HepG2 (cell line): ENCODE data around the gene TSSK3.

Experiments
- ATF7 ChIP-seq, 2 experiments: fragments of 450-650 bp in 1 of 2; sonication (generic) in 1 of 2; formaldehyde crosslinking in 1 of 2; IDR thresholded peaks; 2 replicates each; pipeline versions ENCODE4 v1.4.0 to v1.6.1; 2016 to 2020; ENCODE audit warnings: antibody characterized with exemption in 1 of 2, mild to moderate bottlenecking in 1 of 2, missing genetic modification reagents in 1 of 2
- BRF2 ChIP-seq: sonication (generic); formaldehyde crosslinking; IDR thresholded peaks from 2 replicates; pipeline ENCODE4 v1.8.1; 2022; ENCODE audit warnings: mild to moderate bottlenecking, missing genetic modification reagents
- CBFB ChIP-seq: sonication (generic); formaldehyde crosslinking; IDR thresholded peaks from 2 replicates; pipeline ENCODE4 v1.4.0; 2020; ENCODE audit warnings: missing genetic modification reagents
- CREB1 ChIP-seq, 2 experiments: fragments of 450-650 bp in 1 of 2; IDR thresholded peaks; 2 replicates each; pipeline ENCODE4 v1.6.1; 2016 to 2017; ENCODE audit warnings: control low read depth in 1 of 2, mild to moderate bottlenecking in 1 of 2, missing compliant biosample characterization in 1 of 2, missing genetic modification characterization in 1 of 2
- CTCF ChIP-seq: sonication (generic); formaldehyde crosslinking; IDR thresholded peaks from 2 replicates; pipeline ENCODE4 v1.5.0; 2020; ENCODE audit warnings: mild to moderate bottlenecking, missing genetic modification reagents, moderate library complexity
- ELF1 ChIP-seq: sonication (generic); formaldehyde crosslinking; IDR thresholded peaks from 2 replicates; pipeline ENCODE4 v1.4.0; 2020; ENCODE audit warnings: missing genetic modification reagents
- FLYWCH1 ChIP-seq: sonication (generic); formaldehyde crosslinking; IDR thresholded peaks from 2 replicates; pipeline ENCODE4 v1.8.1; 2023; ENCODE audit warnings: mild to moderate bottlenecking, missing genetic modification reagents
- JUN ChIP-seq: sonication (generic); formaldehyde crosslinking; IDR thresholded peaks from 2 replicates; pipeline ENCODE4 v1.4.0; 2020; ENCODE audit warnings: mild to moderate bottlenecking, missing genetic modification reagents
- KDM1A ChIP-seq: IDR thresholded peaks from 2 replicates; pipeline ENCODE4 v1.6.1; 2016; ENCODE audit warnings: missing compliant biosample characterization
- NR1H2 ChIP-seq: sonication (generic); formaldehyde crosslinking; IDR thresholded peaks from 2 replicates; pipeline ENCODE4 v1.8.1; 2022; ENCODE audit warnings: low read depth, missing genetic modification reagents, borderline replicate concordance
- PCBP2 ChIP-seq: fragments of 200-400 bp; formaldehyde crosslinking; optimal IDR thresholded peaks from 2 replicates; pipeline ENCODE3; 2018; ENCODE audit warnings: low read length, low read depth; ENCODE audit not compliant: poor library complexity, severe bottlenecking
- TP53 ChIP-seq: sonication (generic); formaldehyde crosslinking; conservative IDR thresholded peaks from 2 replicates; pipeline ENCODE4 v1.4.0; 2020; ENCODE audit warnings: missing genetic modification reagents
- ZBTB43 ChIP-seq: sonication (generic); formaldehyde crosslinking; conservative IDR thresholded peaks from 2 replicates; pipeline ENCODE4 v1.4.0; 2020; ENCODE audit warnings: missing genetic modification reagents
- ZNF232 ChIP-seq: sonication (generic); formaldehyde crosslinking; IDR thresholded peaks from 2 replicates; pipeline ENCODE4 v1.4.0; 2020; ENCODE audit warnings: missing genetic modification reagents, borderline replicate concordance

- no peak for TF ChIP-seq KDM1A (CRISPR knock-in tag)
- no peak for TF ChIP-seq CBFB (CRISPR knock-in tag)
- no peak for TF ChIP-seq JUN (CRISPR knock-in tag)
- no peak for TF ChIP-seq PCBP2
- no peak for TF ChIP-seq BRF2 (CRISPR knock-in tag)
- TF ChIP-seq TP53 (CRISPR knock-in tag): no peak
- TF ChIP-seq CTCF (CRISPR knock-in tag): no peak
- no peak for TF ChIP-seq ATF7 (IDR thresholded peaks at IDR 0.05)
- no peak for TF ChIP-seq ATF7 (CRISPR knock-in tag; IDR thresholded peaks at IDR 0.05)
- no peak for TF ChIP-seq CREB1 (IDR thresholded peaks at IDR 0.05)
- TF ChIP-seq CREB1 (CRISPR knock-in tag; IDR thresholded peaks at IDR 0.05): no peak
- TF ChIP-seq FLYWCH1 (CRISPR knock-in tag): no peak
- no peak for TF ChIP-seq ZNF232 (CRISPR knock-in tag)
- no peak for TF ChIP-seq ZBTB43 (CRISPR knock-in tag)
- no peak for TF ChIP-seq ELF1 (CRISPR knock-in tag)
- TF ChIP-seq NR1H2: no peak
Observed at GRCh38 chr1:32363713-32364112, 1.4 kb downstream of the TSSK3 start.
